Measurements from ENCODE around the gene BACE2.
A peak's percentile ranks its signal among the peaks of the same experiment; 100 is the strongest.
"Not testable (repeated sequence)": the region's sequence is repeated elsewhere in the genome, so short reads cannot be mapped to it uniquely, and the experiment has no call there.

BACE2 gene

GRCh38 chr21:41240040-41240439, 72.1 kb downstream of the BACE2 start:
- DNase-seq (ENCODE audit: low spot score): no peak

DNA sequence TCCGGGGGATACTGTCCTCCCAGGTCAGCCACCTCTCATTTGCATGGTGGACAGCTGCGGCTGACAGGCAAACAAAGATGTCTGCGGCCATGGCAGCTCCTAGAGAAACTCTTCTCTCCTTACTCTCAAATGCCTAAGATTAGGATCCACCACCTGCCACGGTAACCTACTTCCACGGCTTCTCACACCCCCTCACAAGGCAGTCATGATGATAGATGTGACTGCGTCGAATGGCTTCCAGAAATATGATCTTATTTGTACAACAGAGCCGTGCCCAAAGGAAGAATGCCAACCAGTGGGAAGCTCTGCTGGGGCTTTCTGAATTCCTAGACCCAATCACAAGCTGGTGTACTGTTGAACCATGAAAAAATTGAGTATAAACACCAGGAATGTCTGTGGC, 73.4 kb downstream of the BACE2 start:
- no peak for DNase-seq (ENCODE audit: low spot score)

DNA sequence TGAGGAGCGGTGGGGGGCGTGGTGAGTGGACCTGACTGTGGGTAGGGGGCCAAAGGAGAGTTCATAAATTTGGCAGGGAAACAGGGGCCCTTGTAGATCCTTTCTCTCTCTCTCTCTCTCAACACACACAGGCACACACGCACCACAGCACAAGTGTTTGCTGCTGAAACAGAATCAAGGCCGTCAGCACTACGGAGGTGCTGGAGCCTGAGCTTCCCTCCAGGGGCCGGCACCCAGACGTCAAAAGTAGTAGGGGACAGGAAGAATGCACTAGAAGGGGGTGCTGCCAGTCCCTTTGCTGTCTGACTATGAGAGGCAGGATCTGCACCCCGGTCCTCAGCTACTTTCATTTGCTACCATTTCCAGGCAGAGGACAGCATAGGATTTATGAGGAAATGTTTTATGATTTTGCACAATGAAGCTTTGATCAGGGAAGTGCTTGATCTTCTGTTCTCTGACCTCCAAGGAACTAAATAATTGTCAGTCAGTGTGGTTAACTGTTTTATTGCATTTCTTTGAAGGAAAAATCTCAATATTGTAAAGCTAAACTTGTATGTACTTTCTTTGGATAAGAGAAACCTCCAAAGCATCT, 74.4 kb downstream of the BACE2 start:
- no peak for DNase-seq (ENCODE audit: low spot score)

DNA sequence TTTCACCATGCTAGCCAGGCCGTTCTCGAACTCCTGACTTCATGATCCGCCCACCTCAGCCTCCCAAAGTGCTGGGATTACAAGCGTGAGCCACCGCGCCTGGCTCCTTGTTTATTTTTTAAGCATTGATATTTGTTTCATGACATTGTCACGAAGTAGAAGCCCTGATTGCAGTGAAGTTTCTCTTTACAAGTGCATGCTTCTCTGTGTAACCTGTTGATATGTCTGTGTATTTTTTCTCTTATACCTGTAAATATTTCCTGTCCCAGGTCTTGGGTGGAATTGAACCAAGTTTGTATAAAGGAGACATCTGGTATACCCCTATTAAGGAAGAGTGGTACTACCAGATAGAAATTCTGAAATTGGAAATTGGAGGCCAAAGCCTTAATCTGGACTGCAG, 75.1 kb downstream of the BACE2 start:
- DNase-seq (ENCODE audit: low spot score): no peak

DNA sequence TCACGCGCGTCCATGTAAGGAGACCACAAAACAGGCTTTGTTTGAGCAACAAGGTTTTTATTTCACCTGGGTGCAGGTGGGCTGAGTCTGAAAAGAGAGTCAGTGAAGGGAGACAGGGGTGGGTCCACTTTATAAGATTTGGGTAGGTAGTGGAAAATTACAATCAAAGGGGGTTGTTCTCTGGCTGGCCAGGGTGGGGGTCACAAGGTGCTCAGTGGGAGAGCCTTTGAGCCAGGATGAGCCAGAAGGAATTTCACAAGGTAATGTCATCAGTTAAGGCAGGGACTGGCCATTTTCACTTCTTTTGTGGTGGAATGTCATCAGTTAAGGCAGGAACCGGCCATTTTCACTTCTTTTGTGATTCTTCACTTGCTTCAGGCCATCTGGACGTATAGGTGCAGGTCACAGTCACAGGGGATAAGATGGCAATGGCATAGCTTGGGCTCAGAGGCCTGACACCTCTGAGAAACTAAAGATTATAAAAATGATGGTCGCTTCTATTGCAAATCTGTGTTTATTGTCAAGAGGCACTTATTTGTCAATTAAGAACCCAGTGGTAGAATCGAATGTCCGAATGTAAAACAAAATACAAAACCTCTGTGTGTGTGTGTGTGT, 76.4 kb downstream of the BACE2 start:
- DNase-seq (ENCODE audit: low spot score): not testable (repeated sequence)

GRCh38 chr21:41245509-41246135, 77.7 kb downstream of the BACE2 start:
- no peak for DNase-seq (ENCODE audit: low spot score)

- DNase-seq (ENCODE audit: low spot score): no peak
Observed at GRCh38 chr21:41246808-41247207, 78.8 kb downstream of the BACE2 start.

DNA sequence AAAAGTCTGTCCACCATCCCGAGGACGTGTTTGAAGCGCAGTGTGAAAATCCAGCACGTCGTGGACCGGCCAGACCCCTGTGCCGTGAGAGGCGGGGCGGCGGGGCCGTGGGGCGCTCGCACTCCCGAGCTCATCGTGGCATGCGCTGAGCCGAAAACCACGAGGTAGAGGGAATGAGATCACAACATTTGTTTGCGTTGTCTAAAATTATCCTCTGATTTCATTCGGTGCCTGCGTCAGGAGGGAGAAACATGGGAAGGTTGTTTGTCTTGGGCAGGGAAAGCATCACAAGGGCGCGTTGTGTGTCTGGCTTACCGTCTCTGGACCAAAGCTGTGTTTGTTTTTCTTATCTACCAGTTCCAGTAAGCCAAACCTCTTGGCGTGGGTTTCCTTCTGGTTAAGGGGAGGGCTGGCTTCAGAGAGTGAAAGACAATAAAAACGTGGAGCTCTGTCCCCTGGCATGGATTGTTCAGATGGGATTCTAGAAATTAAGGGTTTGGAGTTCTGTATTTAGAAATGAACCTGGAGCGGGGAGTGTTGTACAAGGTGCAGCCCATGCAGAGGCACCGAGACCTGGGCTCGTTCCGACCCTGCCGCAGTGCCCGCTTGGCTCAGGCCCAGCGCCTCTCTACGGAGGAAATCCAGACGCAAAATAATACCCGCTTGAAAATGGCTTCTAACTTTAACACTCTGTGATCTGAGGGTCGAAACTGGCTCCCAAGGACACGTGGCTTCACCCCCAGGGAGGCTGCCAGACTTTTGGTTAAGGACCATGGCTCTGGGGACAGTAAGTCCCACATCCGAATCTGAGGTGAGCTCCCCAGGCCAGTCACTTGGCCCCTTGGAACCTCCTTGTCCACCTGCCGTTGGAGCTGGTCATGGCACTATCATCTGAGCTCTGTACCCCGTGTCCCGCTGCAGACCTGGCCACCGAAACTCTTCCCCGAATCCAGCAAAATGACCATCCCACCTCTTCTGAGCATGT, 79.9 kb downstream of the BACE2 start:
- no peak for DNase-seq (ENCODE audit: low spot score)

- DNase-seq (ENCODE audit: low spot score): no peak
Observed at GRCh38 chr21:41249476-41249875, 81.5 kb downstream of the BACE2 start.

GRCh38 chr21:41250519-41250918, 82.6 kb downstream of the BACE2 start:
- peak; percentile 28 for DNase-seq (ENCODE audit: low spot score)

- DNase-seq (ENCODE audit: low spot score): no peak
Observed at GRCh38 chr21:41251961-41252642, 84.1 kb downstream of the BACE2 start.

- peak; percentile 13 for DNase-seq (ENCODE audit: low spot score)
Observed at GRCh38 chr21:41254090-41254700, 86.2 kb downstream of the BACE2 start.

DNA sequence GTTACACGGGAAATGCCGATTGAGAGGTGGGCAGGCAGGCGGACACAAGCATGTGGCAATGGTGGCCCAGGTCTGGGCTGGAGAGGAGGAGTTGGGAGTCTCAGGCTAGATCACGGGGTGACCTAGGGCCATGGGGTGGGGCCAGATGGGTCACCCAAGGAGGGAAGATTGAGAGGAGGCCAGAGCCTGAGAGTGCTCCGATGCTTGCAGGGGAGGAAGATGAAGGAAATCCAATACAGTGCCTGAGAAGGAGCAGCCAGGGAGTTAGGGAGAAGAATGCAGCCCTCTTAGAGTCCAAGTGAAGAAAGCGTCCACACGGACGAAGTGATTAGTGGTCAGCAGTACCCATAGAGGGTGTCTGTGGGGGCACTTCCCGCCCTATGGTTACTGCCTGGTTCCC, 87.2 kb downstream of the BACE2 start:
- DNase-seq (ENCODE audit: low spot score): no peak

- DNase-seq (ENCODE audit: low spot score): not testable (repeated sequence)
Observed at GRCh38 chr21:41256231-41256630, 88.3 kb downstream of the BACE2 start.

- no peak for DNase-seq (ENCODE audit: low spot score)
Observed at GRCh38 chr21:41256771-41257702, 89.1 kb downstream of the BACE2 start.

DNA sequence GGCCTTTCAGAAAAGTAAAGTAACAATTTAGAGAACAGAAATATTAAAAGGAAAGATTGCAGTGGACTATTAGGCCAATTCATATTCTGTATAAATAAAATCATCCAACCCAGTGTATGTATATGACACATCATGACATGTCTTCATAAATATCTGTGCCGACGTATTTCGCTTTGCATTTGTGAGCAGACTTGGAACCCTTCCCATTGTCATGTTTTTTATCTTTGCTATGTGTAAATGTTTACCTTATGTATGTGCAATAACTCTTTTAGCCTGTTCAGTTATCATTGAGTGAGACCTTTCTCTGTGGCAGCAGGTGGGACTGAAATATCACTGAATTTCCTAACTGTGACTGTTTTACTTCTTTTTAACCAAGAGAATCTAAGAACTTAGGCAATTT, 90.7 kb downstream of the BACE2 start:
- DNase-seq (ENCODE audit: low spot score): no peak

DNA sequence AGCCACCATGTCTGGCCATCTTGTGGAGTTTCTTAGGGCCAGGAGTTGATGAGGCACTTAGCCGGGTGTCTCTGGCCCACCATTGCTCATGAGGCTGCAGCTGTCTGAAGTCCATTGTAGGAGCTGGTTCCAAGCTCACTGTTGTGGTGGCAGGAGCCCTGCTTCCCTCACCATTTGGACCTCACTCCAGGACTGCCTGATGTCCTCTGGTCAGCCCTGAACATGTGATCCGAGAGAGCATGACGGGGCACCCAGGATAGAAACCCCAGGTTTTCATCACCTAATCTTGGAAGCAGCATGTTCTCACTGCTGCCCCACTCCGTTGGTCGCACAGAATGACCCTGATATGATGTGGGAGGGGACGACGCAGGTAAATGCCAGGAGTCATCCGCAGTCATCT, 92.5 kb downstream of the BACE2 start:
- no peak for DNase-seq (ENCODE audit: low spot score)

DNA sequence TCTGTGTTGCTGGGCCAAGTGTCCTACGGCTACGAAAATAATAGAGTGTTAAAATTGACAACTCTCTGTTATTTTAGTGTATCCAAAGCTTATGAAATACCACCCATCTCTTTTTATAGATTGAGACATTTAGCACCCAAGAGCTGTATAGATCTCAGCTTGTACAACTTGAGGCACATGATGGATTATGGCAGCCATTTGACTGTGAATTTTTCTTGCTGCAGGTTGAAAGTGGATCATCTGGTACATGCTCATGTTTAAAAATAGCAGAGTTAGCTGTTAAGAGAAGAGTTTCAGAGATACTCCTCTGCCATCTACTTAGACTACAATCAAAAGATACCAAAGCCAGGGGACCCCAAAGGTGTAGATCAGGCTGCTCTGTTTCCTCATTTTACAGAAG, 99.4 kb downstream of the BACE2 start:
- no peak for DNase-seq (ENCODE audit: low spot score)

- DNase-seq (ENCODE audit: low spot score): no peak
Observed at GRCh38 chr21:41269535-41269934, 101.6 kb downstream of the BACE2 start.

GRCh38 chr21:41277196-41277595, 109.2 kb downstream of the BACE2 start:
- DNase-seq (ENCODE audit: low spot score): no peak

Data from kidney tubule cell (primary cell).